NCI-H2029 treated with DMSO at 0.1 percent for 48 hours (cell line): ENCODE measurements around the gene USP40.
"Not testable (repeated sequence)": the region's sequence is repeated elsewhere in the genome, so short reads cannot be mapped to it uniquely, and the experiment has no call there.

ENCODE experiments used
- DNase-seq: peaks from one replicate; lab custom pipeline; 2025; lab: John Stamatoyannopoulos, UW

Gene USP40

GRCh38 chr2:233566141-233566956 lies at the start of gene USP40:
Gene USP40, minus strand, starts transcription at chr2:233566782. Its CDS starts 1,228 bp downstream, at chr2:233565554.
- peak; percentile 66 for DNase-seq

DNA sequence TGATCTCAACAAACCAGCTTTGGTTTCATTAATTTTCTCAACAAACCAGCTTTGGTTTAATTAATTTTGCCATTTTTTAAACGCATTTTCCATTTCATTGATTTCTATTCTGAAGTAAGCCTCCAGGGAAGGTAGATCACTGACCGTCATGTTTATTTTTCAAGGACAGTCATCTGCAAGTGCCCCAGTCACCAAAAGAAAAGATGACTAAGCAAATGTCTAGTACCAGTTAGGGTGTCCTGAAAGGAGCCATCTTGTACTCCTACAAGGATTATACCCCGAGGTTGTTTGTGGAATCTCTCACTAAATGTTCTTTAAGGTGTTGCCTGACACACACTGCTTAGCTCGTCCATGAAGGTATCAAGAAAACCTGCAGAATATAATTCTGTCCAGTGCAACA lies 44.7 kb upstream of the USP40 start:
- DNase-seq: no peak

DNA sequence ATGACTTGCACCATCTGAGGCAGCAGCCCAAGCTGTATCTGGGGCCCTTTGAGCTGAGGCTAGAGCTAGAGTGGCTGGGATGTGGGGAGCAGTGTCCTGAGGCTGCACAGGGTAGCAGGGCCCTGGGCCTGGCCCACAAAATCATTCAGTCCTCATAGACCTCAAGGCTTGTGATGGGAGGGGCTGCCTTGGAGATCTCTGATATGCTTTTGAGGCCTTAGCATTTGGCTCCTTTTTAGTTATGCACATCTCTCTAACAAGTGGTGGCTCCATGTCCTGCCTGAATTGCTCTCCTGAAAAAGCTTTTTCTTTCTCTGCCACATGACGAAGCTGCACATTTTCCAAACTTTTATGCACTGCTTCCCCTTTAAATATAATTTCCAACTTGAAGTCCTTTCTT lies 39.1 kb upstream of the USP40 start:
- DNase-seq: no peak

- no peak for DNase-seq
These were observed 38.2 kb upstream of the USP40 start for GRCh38 chr2:233604826-233605225.

DNA sequence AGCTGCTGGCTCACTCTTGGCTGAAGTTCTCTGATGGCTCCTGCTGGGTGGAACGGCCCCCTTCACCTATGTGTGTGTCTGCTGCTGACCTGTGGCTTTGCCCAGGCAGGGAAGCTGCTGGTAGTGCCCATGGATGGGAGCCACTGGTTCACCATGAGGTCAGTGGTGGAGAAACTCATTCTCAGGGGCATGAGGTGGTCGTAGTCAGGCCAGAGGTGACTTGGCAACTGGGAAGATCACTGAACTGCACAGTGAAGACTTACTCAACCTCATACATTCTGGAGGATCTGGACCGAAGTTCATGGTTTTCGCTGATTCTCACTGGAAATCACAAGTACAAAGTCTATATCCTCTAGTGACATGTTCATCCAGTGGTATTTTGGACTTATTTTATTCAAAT lies 36.9 kb upstream of the USP40 start:
- no peak for DNase-seq

DNA sequence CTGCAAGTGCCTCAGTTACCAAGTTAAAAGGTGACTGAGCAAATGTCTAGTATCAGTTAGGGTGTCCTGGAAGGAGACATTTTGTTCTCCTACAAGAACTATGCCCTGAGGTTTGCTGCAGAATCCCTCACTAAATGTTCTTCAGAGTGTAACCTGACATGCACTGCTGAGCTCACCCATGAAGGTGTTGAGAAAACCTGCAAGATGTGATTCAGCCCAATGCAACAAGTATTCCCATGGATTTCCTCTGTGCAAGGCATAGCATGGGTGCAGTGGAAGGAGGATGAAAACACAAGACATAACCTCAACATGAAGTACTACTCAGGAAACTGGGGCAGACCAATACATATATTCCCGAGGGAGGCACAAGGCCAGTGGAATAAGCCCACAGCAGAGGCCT lies 35.5 kb upstream of the USP40 start:
- DNase-seq: no peak

DNA sequence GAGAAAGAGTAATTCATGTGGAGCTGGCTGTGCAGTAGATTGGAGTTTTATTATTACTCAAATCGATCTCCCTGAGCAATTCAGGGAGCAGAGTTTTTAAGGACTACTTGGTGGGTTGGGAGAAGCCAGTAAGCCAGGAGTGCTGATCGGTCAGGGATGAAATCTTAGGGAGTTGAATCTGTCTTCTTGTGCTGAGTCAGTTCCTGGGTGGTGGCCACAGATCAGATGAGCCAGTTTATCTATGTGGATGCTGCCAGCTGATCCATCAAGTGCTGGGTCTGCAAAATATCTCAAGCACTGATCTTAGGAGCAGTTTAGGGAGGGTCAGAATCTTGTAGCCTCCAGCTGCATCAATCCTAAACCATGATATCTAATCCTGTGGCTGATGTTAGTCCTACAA lies 33.8 kb upstream of the USP40 start:
- no peak for DNase-seq

- no peak for DNase-seq
These were observed 32.4 kb upstream of the USP40 start for GRCh38 chr2:233598952-233599351.

DNA sequence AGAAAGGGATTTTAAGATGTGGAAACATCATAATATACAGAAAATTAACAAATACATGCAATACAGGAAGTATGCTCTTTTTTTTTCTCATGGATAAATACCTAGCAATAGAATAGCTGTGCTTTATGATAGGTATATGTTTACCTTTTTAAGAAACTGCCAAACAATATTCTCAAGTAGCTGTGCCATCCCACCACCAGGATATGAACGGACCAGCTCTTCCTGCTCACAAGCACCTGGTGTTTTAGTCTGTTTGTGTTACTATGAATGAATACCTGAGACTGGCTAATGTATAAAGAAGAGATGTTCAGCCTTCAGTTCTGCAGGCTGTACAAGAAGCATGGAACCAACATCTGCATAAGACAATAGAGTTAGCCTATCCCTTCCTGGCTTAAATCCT lies 30.9 kb upstream of the USP40 start:
- peak; percentile 82 for DNase-seq

DNA sequence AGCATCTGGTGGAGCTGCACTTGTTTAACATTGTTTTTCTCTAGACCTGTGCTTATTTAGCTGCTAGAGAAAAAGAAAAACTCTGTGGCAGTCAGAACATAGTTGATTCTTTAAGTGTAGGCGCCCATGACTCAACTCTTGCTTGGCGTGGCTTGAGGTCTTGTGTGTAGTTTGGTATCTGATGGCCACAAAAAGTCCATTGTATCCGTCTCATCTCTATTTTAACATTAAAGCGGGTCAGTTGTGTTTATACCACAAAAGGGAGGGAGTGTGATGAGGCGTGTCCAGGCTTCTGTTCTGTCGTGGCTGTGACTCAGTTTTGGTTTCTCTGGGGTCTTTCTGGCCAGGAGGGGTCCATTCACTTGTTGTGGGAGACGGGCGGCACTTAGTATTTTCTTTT lies 26.6 kb upstream of the USP40 start:
- DNase-seq: no peak

- not testable (repeated sequence) for DNase-seq
These were observed 26.1 kb upstream of the USP40 start for GRCh38 chr2:233592706-233593105.

- DNase-seq: no peak
These were observed 21.8 kb upstream of the USP40 start for GRCh38 chr2:233588400-233588799.

GRCh38 chr2:233584210-233584609 lies 17.6 kb upstream of the USP40 start:
- no peak for DNase-seq

DNA sequence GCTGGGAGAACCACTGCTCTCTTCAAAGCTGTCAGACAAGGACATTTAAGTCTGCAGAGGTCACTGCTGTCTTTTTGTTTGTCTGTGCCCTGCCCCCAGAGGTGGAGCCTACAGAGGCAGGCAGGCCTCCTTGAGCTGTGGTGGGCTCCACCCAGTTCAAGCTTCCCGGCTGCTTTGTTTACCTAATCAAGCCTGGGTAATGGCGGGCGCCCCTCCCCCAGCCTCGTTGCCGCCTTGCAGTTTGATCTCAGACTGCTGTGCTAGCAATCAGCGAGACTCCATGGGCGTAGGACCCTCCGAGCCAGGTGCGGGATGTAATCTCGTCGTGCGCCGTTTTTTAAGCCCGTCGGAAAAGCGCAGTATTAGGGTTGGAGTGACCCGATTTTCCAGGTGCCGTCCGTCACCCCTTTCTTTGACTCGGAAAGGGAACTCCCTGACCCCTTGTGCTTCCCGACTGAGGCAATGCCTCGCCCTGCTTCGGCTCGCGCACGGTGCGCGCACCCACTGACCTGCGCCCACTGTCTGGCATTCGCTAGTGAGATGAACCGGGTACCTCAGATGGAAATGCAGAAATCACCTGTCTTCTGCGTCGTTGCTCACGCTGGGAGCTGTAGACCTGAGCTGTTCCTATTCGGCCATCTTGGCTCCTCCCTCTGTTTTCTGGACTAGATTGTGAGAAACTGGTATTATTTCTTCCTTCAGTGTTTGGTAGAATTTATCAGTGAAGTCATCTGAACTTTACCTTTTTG lies 16.8 kb upstream of the USP40 start:
- DNase-seq: not testable (repeated sequence)

GRCh38 chr2:233577341-233577740 lies 10.8 kb upstream of the USP40 start:
- DNase-seq: not testable (repeated sequence)

GRCh38 chr2:233572468-233572867 lies 5.9 kb upstream of the USP40 start:
- no peak for DNase-seq

DNA sequence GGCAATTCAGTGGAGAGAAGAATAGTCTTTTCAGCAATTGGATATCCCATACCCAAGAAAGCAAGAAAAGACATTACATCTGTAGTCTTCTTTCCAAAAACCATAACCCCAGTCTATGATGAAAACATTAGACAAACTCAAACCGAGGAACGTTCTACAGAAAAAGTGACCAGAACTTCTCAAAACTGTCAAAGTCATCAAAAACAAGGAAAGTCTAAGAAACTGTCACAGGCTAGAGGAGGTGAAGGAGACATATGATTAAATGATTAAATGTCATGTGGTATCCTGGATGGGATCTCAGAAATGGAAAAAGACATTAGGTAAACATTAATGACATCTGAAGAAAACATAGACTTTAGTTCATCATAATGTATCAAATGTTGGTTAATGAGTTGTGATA lies 4.9 kb upstream of the USP40 start:
- no peak for DNase-seq

- DNase-seq: no peak
These were observed 4.4 kb upstream of the USP40 start for GRCh38 chr2:233571001-233571400.

- DNase-seq: no peak
These were observed 869 bp downstream of the USP40 start for GRCh38 chr2:233565685-233566140.

DNA sequence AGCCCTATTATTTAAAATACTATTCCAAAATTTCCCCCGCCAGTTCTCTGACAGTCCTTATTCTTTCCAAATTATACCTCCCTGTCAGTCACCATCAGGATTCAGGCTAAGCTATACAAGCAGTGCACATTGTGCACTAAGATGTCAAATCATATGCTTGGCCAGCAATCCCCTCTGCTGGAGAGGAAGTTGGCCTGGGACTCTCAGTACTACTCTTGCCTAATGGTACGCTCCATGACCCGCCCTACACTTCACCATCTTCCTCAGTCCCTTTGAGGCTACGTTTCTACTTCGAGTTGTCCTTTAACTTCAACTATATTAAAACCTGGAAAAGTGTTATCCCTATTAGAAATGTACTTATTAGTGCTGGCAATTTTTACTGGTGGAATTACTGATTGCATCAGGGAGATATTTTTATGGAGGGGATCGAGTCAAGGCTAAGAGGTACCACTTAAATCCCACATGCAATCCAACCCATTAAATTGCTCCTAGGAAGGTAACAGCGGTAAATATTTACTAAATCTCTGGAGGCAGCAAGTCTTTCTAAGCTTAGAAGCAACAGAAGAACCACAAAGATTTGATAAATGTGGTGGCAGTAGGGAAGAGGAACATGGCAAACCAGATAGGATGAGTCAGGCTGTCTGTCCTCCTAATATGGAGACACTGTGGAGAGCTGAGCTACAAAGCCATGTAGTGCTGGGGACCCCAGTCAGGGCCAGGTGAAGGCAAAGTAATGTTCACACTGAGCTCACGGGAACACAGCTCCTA lies 2.7 kb downstream of the USP40 start:
- DNase-seq: no peak

GRCh38 chr2:233556881-233557736 lies 9.5 kb downstream of the USP40 start:
- no peak for DNase-seq

GRCh38 chr2:233553366-233553765 lies 13.2 kb downstream of the USP40 start:
- no peak for DNase-seq
